HCT116 (cell line): ENCODE data around the gene SEPTIN5. TPM values are rescaled to one million over a fixed set of nuclear protein-coding genes. Genes with fewer than 3 reads are reported as not detected.

Source experiments
- ATAC-seq: fragments of 200-7000 bp; cut with Tn5 transposase; 2 replicates; pipeline ENCODE4 v1.9.1; 2020; ENCODE audit warnings: mild to moderate bottlenecking, moderate library complexity
- BruUV-seq: library from RNA; stranded (reverse); fragments of 400-500 nt; replicated peaks from 2 replicates; lab custom pipeline; 2021; lab: Mats Ljungman, UMichigan
- CTCF ChIA-PET: fragments of 300-600 bp; sonication (Branson Sonifier 250); formaldehyde crosslinking; loops from one replicate; lab custom pipeline; 2021; ENCODE audit warnings: antibody characterized with exemption; lab: Charles Lee
- POLR2A ChIA-PET: fragments of 300-600, 350-600 bp; sonication (Branson Sonifier 250); formaldehyde crosslinking; loops from one replicate; lab custom pipeline; 2021; ENCODE audit warnings: antibody characterized with exemption; lab: Charles Lee
- RAD21 ChIA-PET, 2 experiments: fragments of 300-600 bp; sonication (Branson Sonifier 250); formaldehyde crosslinking; loops; one replicate each; lab custom pipeline; 2023; ENCODE audit warnings: low total read pairs in 2 of 2; ENCODE audit not compliant: uncharacterized antibody in 2 of 2, unreplicated experiment in 2 of 2, low non-redundant PET in 1 of 2; lab: Charles Lee
- DNase-seq: peaks from one replicate; pipeline ENCODE4 v3.0.0-alpha.2; 2010; ENCODE audit warnings: low read depth, low spot score
- H2AFZ ChIP-seq: fragments of 200-600 bp; shearing (Covaris generic), sonication (generic); 2 replicates; pipeline ENCODE4 v1.6.1; 2017; ENCODE audit warnings: low read depth, mixed run types, mixed read lengths, antibody characterized with exemption, low read length; ENCODE audit not compliant: poor library complexity, severe bottlenecking
- H3K27ac ChIP-seq: 2 replicates; pipeline ENCODE4 v1.5.1; 2012; ENCODE audit warnings: low read depth, low read length
- H3K27me3 ChIP-seq: fragments of 200-600 bp; sonication (generic); 2 replicates; pipeline ENCODE4 v1.6.1; 2016; ENCODE audit warnings: mixed run types, low read length, mixed read lengths; ENCODE audit not compliant: insufficient read depth
- H3K36me3 ChIP-seq, 2 experiments: fragments of 200-500 bp in 1 of 2; fragments of 200-600 bp in 1 of 2; sonication (Bioruptor generic) in 1 of 2; sonication (generic) in 1 of 2; 2 replicates each; pipeline versions ENCODE4 v1.5.1 to v1.6.1; 2014 to 2016; ENCODE audit warnings: low read length in 2 of 2, inconsistent platforms in 1 of 2, mixed read lengths in 1 of 2, mixed run types in 1 of 2; ENCODE audit not compliant: insufficient read depth in 2 of 2, control insufficient read depth in 1 of 2
- H3K4me1 ChIP-seq, 2 experiments: fragments of 200-600 bp in 1 of 2; sonication (generic) in 1 of 2; 2 replicates each; pipeline versions ENCODE4 v1.5.1 to v1.6.1; 2012 to 2017; ENCODE audit warnings: low read length in 2 of 2, inconsistent platforms in 1 of 2, mild to moderate bottlenecking in 1 of 2, mixed read lengths in 1 of 2, mixed run types in 1 of 2, moderate library complexity in 1 of 2; ENCODE audit not compliant: insufficient read depth in 2 of 2, control insufficient read depth in 1 of 2
- H3K4me2 ChIP-seq: fragments of 200-600 bp; sonication (generic); 2 replicates; pipeline ENCODE4 v1.6.1; 2017; ENCODE audit warnings: mixed run types, low read length, mixed read lengths
- H3K4me3 ChIP-seq, 2 experiments: fragments of 200-600 bp in 1 of 2; sonication (generic) in 1 of 2; replicated peaks in 1 of 2; 2 replicates each; pipeline ENCODE4 v1.5.1; 2011 to 2016; ENCODE audit warnings: low read length in 2 of 2, control low read depth in 1 of 2, low read depth in 1 of 2, mild to moderate bottlenecking in 1 of 2, mixed read lengths in 1 of 2, mixed run types in 1 of 2
- H3K79me2 ChIP-seq: fragments of 200-600 bp; sonication (generic); 2 replicates; pipeline ENCODE4 v1.6.1; 2017; ENCODE audit warnings: mild to moderate bottlenecking, mixed run types, low read length, moderate library complexity, mixed read lengths; ENCODE audit not compliant: insufficient read depth
- H3K9ac ChIP-seq: fragments of 200-600 bp; sonication (generic); 2 replicates; pipeline ENCODE4 v1.6.1; 2016; ENCODE audit warnings: low read length, mixed read lengths
- H3K9me2 ChIP-seq: fragments of 200-600 bp; sonication (generic), shearing (Covaris generic); 2 replicates; pipeline ENCODE4 v1.6.1; 2017; ENCODE audit warnings: mixed run types, mild to moderate bottlenecking, moderate library complexity; ENCODE audit not compliant: insufficient read depth
- H3K9me3 ChIP-seq, 2 experiments: fragments of 200-500 bp in 1 of 2; fragments of 200-600 bp in 1 of 2; sonication (Bioruptor generic) in 1 of 2; sonication (generic) in 1 of 2; 2 replicates each; pipeline ENCODE4 v1.6.1; 2014 to 2017; ENCODE audit warnings: low read length in 2 of 2, mixed read lengths in 2 of 2, inconsistent platforms in 1 of 2, low read depth in 1 of 2, mild to moderate bottlenecking in 1 of 2, mixed run types in 1 of 2, moderate library complexity in 1 of 2; ENCODE audit not compliant: control insufficient read depth in 1 of 2, insufficient read depth in 1 of 2
- H4K20me1 ChIP-seq: fragments of 200-600 bp; sonication (generic), shearing (Covaris generic); 2 replicates; pipeline ENCODE4 v1.6.1; 2017; ENCODE audit warnings: mixed run types, mild to moderate bottlenecking, moderate library complexity; ENCODE audit not compliant: insufficient read depth
- CBX3 ChIP-seq: IDR thresholded peaks from 2 replicates; pipeline ENCODE4 v1.6.1; 2012; ENCODE audit warnings: low read depth
- CEBPB ChIP-seq: IDR thresholded peaks from 2 replicates; pipeline ENCODE4 v1.6.1; 2012; ENCODE audit warnings: low read depth
- ELF1 ChIP-seq: IDR thresholded peaks from 2 replicates; pipeline ENCODE4 v1.6.1; 2012; ENCODE audit warnings: low read depth, borderline replicate concordance
- EZH2 ChIP-seq: fragments of 200-600 bp; sonication (generic); IDR thresholded peaks from 2 replicates; pipeline ENCODE4 v1.6.1; 2017; ENCODE audit warnings: antibody characterized with exemption, mixed run types
- EZH2phosphoT487 ChIP-seq: fragments of 200-600 bp; IDR thresholded peaks from 2 replicates; pipeline ENCODE4 v1.6.1; 2018; ENCODE audit warnings: antibody characterized with exemption, borderline replicate concordance
- FOSL1 ChIP-seq: IDR thresholded peaks from 2 replicates; pipeline ENCODE4 v1.6.1; 2012; ENCODE audit warnings: low read depth
- JUND ChIP-seq: IDR thresholded peaks from 2 replicates; pipeline ENCODE4 v1.6.1; 2012
- POLR2A ChIP-seq: IDR thresholded peaks from 2 replicates; pipeline ENCODE4 v1.7.0; 2011; ENCODE audit warnings: borderline replicate concordance; ENCODE audit not compliant: insufficient read depth, insufficient read length; ENCODE audit errors: extremely low read depth
- POLR2AphosphoS5 ChIP-seq: IDR thresholded peaks from 2 replicates; pipeline ENCODE4 v1.6.1; 2011; ENCODE audit warnings: mild to moderate bottlenecking, low read depth, low read length, moderate library complexity
- SRF ChIP-seq: IDR thresholded peaks from 2 replicates; pipeline ENCODE4 v1.6.1; 2012; ENCODE audit warnings: low read depth
- YY1 ChIP-seq: IDR thresholded peaks from 2 replicates; pipeline ENCODE4 v1.6.1; 2011; ENCODE audit warnings: low read length, low read depth, moderate library complexity, mild to moderate bottlenecking; ENCODE audit not compliant: insufficient replicate concordance; ENCODE audit errors: extremely low read depth
- ZNF274 ChIP-seq: fragments of 200-500 bp; sonication (Bioruptor generic); IDR thresholded peaks from 2 replicates; pipeline ENCODE4 v1.6.1; 2014; ENCODE audit warnings: mild to moderate bottlenecking, low read depth, low read length, inconsistent platforms
- intact Hi-C: fragments of 100-400 bp; cut with micrococcal nuclease; formaldehyde crosslinking; loops from 2 replicates; pipeline ENCODE4 v1.10.0; 2022
- total RNA-seq: library from RNA; stranded (reverse); gene quantifications from one replicate; pipeline ENCODE4 v1.2.1, GENCODE V29; 2021; ENCODE audit not compliant: unreplicated experiment
- TF ChIP-seq, protein P1 (sequence below): IDR thresholded peaks from 2 replicates; pipeline ENCODE4 v1.6.1; 2011; ENCODE audit warnings: mild to moderate bottlenecking, low read length, moderate library complexity; ENCODE audit not compliant: insufficient replicate concordance; ENCODE audit errors: extremely low read depth
- TF ChIP-seq, protein P2 (sequence below): IDR thresholded peaks from 2 replicates; pipeline ENCODE4 v1.6.1; 2012
- TF ChIP-seq, protein P3 (sequence below): IDR thresholded peaks from 2 replicates; pipeline ENCODE4 v1.6.1; 2012
- TF ChIP-seq, protein P4 (sequence below): IDR thresholded peaks from 2 replicates; pipeline ENCODE4 v1.6.1; 2012; ENCODE audit warnings: low read depth

SEPTIN5 gene
- total RNA-seq, 1 experiment from 2014 or later, result 9.0 TPM

DNA sequence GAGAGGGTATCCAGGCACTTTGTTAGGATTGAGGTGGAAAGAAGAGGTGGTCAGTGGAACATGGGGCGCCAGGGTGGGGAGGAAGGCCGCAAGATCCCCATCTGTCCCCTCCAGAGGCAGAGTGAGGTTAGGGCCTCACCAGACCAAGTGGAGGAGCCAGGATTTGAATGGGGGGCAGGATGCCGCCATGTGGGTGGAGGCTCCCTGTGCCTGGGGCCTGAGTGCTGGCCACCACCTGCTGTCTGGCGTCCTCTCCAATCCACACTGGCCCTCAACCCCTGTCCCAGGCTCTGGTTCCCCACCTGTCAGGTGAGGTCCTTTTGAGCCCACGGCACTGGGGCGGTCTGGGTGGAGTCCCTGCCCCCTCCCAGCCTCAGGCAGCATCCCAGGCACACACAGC lies 28.8 kb downstream of the SEPTIN5 start:
- Histone ChIP-seq H3K4me1 (no peaks in the 10 kb centered on the region), H3K79me2 (no peaks in the 10 kb centered on the region), H3K9ac (no peak overlapping the region), H3K4me2 (no peak overlapping the region), H3K4me3 (no peak overlapping the region), H3K9me2 (no peaks in the 10 kb centered on the region), H4K20me1 (no peaks in the 10 kb centered on the region), H2AFZ (no peak overlapping the region), H3K36me3 (no peaks in the 10 kb centered on the region), H3K27me3 (no peaks in the 10 kb centered on the region), H3K27ac (no peak overlapping the region), H3K9me3 (no peaks in the 10 kb centered on the region)
- CTCF ChIA-PET, result interaction anchor here (1.0 to 3.5 kb wide), 2 partner anchors 12 to 167 kb away, joined by 3 to 14 read pairs; no protein-coding TSS in a partner anchor
- no TSS peak for BruUV-seq
- ATAC-seq, result no peak
- TF ChIP-seq EZH2 (no peak), POLR2A (no peak), FOSL1 (no peak), EZH2phosphoT487 (no peak), CBX3 (no peak), POLR2AphosphoS5 (no peak), ELF1 (no peak), CEBPB (no peak), YY1 (no peak), JUND (no peak), ZNF274 (no peak), SRF (no peak)
- TF ChIP-seq, protein P1, sequence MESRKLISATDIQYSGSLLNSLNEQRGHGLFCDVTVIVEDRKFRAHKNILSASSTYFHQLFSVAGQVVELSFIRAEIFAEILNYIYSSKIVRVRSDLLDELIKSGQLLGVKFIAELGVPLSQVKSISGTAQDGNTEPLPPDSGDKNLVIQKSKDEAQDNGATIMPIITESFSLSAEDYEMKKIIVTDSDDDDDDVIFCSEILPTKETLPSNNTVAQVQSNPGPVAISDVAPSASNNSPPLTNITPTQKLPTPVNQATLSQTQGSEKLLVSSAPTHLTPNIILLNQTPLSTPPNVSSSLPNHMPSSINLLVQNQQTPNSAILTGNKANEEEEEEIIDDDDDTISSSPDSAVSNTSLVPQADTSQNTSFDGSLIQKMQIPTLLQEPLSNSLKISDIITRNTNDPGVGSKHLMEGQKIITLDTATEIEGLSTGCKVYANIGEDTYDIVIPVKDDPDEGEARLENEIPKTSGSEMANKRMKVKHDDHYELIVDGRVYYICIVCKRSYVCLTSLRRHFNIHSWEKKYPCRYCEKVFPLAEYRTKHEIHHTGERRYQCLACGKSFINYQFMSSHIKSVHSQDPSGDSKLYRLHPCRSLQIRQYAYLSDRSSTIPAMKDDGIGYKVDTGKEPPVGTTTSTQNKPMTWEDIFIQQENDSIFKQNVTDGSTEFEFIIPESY, result no peak
- TF ChIP-seq, protein P2, sequence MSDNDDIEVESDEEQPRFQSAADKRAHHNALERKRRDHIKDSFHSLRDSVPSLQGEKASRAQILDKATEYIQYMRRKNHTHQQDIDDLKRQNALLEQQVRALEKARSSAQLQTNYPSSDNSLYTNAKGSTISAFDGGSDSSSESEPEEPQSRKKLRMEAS, result no peak
- TF ChIP-seq, protein P3, sequence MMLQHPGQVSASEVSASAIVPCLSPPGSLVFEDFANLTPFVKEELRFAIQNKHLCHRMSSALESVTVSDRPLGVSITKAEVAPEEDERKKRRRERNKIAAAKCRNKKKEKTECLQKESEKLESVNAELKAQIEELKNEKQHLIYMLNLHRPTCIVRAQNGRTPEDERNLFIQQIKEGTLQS, result no peak
- TF ChIP-seq, protein P4, sequence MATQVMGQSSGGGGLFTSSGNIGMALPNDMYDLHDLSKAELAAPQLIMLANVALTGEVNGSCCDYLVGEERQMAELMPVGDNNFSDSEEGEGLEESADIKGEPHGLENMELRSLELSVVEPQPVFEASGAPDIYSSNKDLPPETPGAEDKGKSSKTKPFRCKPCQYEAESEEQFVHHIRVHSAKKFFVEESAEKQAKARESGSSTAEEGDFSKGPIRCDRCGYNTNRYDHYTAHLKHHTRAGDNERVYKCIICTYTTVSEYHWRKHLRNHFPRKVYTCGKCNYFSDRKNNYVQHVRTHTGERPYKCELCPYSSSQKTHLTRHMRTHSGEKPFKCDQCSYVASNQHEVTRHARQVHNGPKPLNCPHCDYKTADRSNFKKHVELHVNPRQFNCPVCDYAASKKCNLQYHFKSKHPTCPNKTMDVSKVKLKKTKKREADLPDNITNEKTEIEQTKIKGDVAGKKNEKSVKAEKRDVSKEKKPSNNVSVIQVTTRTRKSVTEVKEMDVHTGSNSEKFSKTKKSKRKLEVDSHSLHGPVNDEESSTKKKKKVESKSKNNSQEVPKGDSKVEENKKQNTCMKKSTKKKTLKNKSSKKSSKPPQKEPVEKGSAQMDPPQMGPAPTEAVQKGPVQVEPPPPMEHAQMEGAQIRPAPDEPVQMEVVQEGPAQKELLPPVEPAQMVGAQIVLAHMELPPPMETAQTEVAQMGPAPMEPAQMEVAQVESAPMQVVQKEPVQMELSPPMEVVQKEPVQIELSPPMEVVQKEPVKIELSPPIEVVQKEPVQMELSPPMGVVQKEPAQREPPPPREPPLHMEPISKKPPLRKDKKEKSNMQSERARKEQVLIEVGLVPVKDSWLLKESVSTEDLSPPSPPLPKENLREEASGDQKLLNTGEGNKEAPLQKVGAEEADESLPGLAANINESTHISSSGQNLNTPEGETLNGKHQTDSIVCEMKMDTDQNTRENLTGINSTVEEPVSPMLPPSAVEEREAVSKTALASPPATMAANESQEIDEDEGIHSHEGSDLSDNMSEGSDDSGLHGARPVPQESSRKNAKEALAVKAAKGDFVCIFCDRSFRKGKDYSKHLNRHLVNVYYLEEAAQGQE, result no peak
- intact Hi-C loops, result no loop called here
- POLR2A ChIA-PET, result no interaction called here
- RAD21 ChIA-PET, result no interaction called here
- no peak for DNase-seq
